Skeletal muscle tissue (tissue), 4 donors: ENCODE measurements around the gene ANKMY1. TPM values are rescaled to one million over a fixed set of nuclear protein-coding genes. Genes with fewer than 3 reads are reported as not detected.

Experiments used
- H3K27ac ChIP-seq: one replicate; pipeline ENCODE4 v1.7.0; 2013; ENCODE audit warnings: mild to moderate bottlenecking, low read depth, low read length, inconsistent platforms
- H3K27me3 ChIP-seq, 3 donors: one replicate each; pipeline ENCODE4 v1.7.0; 2013; ENCODE audit warnings: low read length in 3 of 3; ENCODE audit not compliant: control insufficient read depth in 3 of 3, insufficient read depth in 3 of 3
- H3K36me3 ChIP-seq, 3 donors: one replicate each; pipeline ENCODE4 v1.7.0; 2013; ENCODE audit warnings: low read length in 3 of 3; ENCODE audit not compliant: control insufficient read depth in 3 of 3, insufficient read depth in 3 of 3
- H3K4me1 ChIP-seq, 3 donors: one replicate each; pipeline ENCODE4 v1.7.0; 2013; ENCODE audit warnings: low read length in 3 of 3, mild to moderate bottlenecking in 3 of 3; ENCODE audit not compliant: control insufficient read depth in 3 of 3, insufficient read depth in 3 of 3
- H3K4me3 ChIP-seq, 3 donors: one replicate each; pipeline ENCODE4 v1.7.0; 2013; ENCODE audit warnings: low read length in 3 of 3
- H3K9ac ChIP-seq, 3 donors: one replicate each; pipeline ENCODE4 v1.7.0; 2013; ENCODE audit warnings: low read length in 3 of 3, mild to moderate bottlenecking in 3 of 3, moderate library complexity in 2 of 3, low read depth in 1 of 3
- H3K9me3 ChIP-seq, 3 donors: one replicate each; pipeline ENCODE4 v1.7.0; 2013; ENCODE audit warnings: low read length in 3 of 3; ENCODE audit not compliant: control insufficient read depth in 3 of 3
- total RNA-seq: library from RNA; depleted of rRNA; stranded (reverse); fragments of >200 nt; gene quantifications from one replicate; pipeline ENCODE4 v1.2.3, GENCODE V29; 2014
- donor health status: Osteomylitis.

Gene ANKMY1
- total RNA-seq, 1 donor from 2014 or later, result 5.2 TPM

DNA sequence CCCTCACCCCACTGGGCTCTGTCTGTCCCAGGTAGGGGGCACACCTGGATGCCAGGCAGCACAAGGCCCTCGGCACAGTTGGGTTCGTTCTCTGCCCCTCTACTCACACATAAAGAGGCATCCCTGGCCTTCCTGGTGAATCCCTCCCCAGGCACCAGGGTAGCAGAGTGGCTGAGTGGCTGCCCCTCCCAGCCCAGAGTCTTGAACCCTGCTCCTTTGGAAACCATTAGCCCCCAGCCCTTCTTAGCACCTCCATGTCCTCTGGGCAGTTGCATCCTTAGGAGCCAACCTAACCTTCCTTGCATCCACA, 120.3 kb downstream of the ANKMY1 start:
- Histone ChIP-seq H3K9me3 (no peaks in the 10 kb centered on the region), H3K36me3 (no peaks in the 10 kb centered on the region), H3K4me1 (peaks cover 54 to 72% (median 66%) of the 10 kb centered on the region in 3 donors), H3K9ac (peak overlapping the region; percentile 80 to 96 (median 81)), H3K27me3 (peaks cover 5 to 7% (median 7%) of the 10 kb centered on the region in 3 donors), H3K4me3 (peak overlapping the region; percentile 51 to 77 (median 76)), H3K27ac (peak overlapping the region; percentile 88)

DNA sequence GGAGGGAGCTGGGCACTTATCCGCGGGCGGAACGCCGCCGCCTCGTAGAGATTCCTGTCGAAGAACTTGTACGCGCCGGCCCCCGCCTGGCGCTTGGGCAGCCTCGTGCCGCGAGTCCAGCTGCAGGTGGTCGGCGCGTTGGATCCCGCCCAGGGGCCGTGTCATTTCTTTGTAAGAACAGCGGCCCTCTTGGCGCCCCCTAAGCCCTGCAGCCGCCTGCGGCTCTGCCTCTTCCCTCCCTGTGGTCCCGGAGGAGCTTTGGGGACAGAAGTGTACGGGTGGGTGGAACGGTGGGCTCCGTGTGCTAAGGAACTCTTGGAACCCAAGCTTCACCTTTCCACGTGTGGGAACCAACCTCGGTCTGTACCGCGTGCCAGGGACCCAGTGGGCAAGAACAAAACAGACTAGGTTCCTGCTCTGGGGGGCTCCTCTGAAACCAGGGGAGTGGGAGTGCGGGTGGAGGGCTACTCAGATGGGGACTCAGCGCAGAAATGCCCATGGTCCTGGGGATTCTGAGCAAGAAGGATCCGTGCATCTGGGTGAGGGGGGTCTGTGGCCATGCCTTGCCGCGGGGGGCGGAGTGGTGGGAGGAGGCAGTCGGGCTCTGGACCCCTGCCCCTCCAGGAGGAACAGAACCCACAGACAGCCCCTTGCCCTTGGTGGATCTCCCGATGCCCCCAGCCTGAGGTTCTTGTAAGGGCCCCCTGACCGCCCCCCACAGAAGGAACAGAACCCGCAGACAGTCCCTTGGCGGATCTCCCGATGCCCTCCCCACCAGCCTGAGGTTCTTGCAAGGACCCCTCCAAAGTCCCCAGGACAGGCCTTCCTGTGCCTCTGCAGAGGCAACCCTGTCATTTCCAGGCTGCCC, 120.9 kb downstream of the ANKMY1 start:
- Histone ChIP-seq H3K27ac (peak overlapping the region; percentile 88), H3K9ac (peak overlapping the region; percentile 80 to 96 (median 81)), H3K27me3 (peaks cover 5 to 7% (median 7%) of the 10 kb centered on the region in 3 donors), H3K4me3 (peak overlapping the region; percentile 51 to 77 (median 76)), H3K9me3 (no peaks in the 10 kb centered on the region), H3K36me3 (no peaks in the 10 kb centered on the region), H3K4me1 (peaks cover 49 to 66% (median 60%) of the 10 kb centered on the region in 3 donors)

DNA sequence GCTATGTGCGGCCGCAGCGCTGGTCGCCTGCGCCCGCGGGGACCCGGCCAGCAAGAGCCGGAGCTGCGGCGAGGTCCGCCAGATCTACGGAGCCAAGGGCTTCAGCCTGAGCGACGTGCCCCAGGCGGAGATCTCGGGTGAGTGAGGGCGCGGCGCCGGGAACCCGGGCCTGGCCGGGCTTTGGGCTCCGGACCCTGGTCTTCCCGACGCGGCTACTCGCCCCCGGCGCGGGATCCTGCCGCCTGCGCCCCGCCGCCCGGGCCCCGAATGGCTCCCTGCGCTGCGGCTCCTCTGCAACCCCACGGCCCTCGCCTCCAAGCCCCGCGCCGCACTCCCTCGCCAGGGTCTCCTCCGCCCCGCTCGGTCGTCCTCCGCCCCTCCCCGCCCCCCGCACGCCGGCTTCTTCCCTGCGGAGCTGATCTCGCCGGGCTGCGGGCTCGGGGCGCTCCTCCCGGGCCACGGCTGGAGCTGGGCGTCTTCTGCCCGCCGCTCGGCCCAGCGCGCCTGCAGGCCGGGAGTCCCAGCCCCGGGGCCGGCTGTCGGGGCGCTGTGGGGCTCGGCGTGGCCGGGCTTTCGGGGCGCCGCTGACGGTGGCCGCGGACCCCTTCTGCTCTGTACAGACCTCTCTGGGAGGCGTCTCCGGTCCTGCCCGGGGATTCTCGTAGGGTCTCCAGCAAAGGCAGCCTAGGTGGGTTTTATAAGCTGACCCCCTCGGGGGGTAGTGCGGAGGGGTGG, 121.7 kb downstream of the ANKMY1 start:
- peak overlapping the region; percentile 88 for H3K27ac ChIP-seq
- H3K4me1 ChIP-seq, result peaks cover 41 to 58% (median 52%) of the 10 kb centered on the region in 3 donors
- no peaks in the 10 kb centered on the region for H3K36me3 ChIP-seq
- peak overlapping the region; percentile 80 to 96 (median 81) for H3K9ac ChIP-seq
- H3K4me3 ChIP-seq, result peak overlapping the region; percentile 56 to 77 (median 76)
- H3K9me3 ChIP-seq, result no peaks in the 10 kb centered on the region
- peaks cover 5 to 7% (median 7%) of the 10 kb centered on the region in 3 donors for H3K27me3 ChIP-seq

- peak within 1 kb of the TSS; percentile 88 for H3K27ac ChIP-seq
- H3K9me3 ChIP-seq, result no peaks in the 10 kb centered on the region
- H3K36me3 ChIP-seq, result no peaks in the 10 kb centered on the region
- peaks cover 5 to 7% (median 7%) of the 10 kb centered on the region in 3 donors for H3K27me3 ChIP-seq
- H3K9ac ChIP-seq, result peak within 1 kb of the TSS; percentile 80 to 96 (median 81)
- peak within 1 kb of the TSS; percentile 56 to 77 (median 76) for H3K4me3 ChIP-seq
- H3K4me1 ChIP-seq, result peaks cover 36 to 52% (median 47%) of the 10 kb centered on the region in 3 donors
Measured at GRCh38 chr2:240435457-240435947, 122.3 kb downstream of the ANKMY1 start, which contains the start of gene GPC1. TSS of gene GPC1 (plus strand) at chr2:240435663. CDS start at chr2:240435919, 256 bp downstream.

DNA sequence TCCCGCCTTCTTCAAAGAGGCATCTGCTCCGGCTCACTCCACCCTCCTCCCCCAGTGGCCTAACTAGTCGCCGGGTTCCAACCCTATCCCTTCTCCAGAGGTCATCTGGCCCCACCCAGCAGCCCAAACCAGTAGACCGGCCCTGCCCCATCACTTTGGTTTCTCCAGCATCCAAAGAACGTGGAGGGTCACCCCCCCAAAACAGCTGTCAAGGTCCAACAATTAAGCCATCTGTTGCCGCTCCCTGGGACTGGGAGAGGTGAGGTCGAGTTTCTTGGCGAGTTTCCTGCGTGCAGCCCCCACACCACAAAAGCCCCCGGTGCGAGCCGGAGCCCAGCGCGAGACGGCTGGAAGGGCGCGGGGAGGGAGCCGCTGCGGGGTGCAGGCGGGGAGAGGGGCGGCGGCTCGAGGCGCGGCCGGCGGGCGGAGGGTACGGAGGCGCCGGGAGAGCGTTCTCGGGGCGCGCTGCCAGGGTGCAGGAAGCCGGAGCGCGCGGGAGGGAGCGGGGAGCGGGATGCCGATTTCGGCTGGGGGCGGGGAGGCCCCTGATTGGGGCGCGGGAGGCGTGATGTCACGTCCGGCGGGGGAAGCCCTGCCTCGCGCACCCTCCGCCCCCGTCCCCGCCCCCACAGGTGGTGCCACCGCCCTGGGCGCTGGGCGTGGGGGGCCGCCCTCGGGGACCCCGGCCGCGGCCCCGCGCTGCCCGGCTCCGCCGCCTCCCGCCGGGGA, 122.9 kb downstream of the ANKMY1 start:
- Histone ChIP-seq H3K27ac (peak overlapping the region; percentile 74), H3K4me1 (peaks cover 36 to 46% (median 43%) of the 10 kb centered on the region in 3 donors), H3K27me3 (peaks cover 5 to 7% (median 7%) of the 10 kb centered on the region in 3 donors), H3K9me3 (no peaks in the 10 kb centered on the region), H3K9ac (peak overlapping the region in 2 of 3 donors; percentile 53 to 74), H3K36me3 (no peaks in the 10 kb centered on the region), H3K4me3 (peak overlapping the region; percentile 54 to 65 (median 65))

GRCh38 chr2:240433973-240434727, 123.6 kb downstream of the ANKMY1 start:
- Histone ChIP-seq H3K27ac (peak overlapping the region; percentile 74), H3K4me1 (peaks cover 30 to 39% (median 36%) of the 10 kb centered on the region in 3 donors), H3K36me3 (no peaks in the 10 kb centered on the region), H3K9ac (peak overlapping the region in 2 of 3 donors; percentile 53 to 74), H3K4me3 (peak overlapping the region; percentile 54 to 65 (median 65)), H3K9me3 (no peaks in the 10 kb centered on the region), H3K27me3 (peaks cover 5 to 7% (median 7%) of the 10 kb centered on the region in 3 donors)

- H3K9ac ChIP-seq, result no peak overlapping the region
- H3K9me3 ChIP-seq, result no peaks in the 10 kb centered on the region
- H3K4me3 ChIP-seq, result no peak overlapping the region
- peaks cover 5 to 7% (median 7%) of the 10 kb centered on the region in 3 donors for H3K27me3 ChIP-seq
- no peaks in the 10 kb centered on the region for H3K36me3 ChIP-seq
- H3K4me1 ChIP-seq, result peaks cover 20 to 29% (median 26%) of the 10 kb centered on the region in 3 donors
- no peak overlapping the region for H3K27ac ChIP-seq
Measured at GRCh38 chr2:240432820-240433801, 124.7 kb downstream of the ANKMY1 start.

DNA sequence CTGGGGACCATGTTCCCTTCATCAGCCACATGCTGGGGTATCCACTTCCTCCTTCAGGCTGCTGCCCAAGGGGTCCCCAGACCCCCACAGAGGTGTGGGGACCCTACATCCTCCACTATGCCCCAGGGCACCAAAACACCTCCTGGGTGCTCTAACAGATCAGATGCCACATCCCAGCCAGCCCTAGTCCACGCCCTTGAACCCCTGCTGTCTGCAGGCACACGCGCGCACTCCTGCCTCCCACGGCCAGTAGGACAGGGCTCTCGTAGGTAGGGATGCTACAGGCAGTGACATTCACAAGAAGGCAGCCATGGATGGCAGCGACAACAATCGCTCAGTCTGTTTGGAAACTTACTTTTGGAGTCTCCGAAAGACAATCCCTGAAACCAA, 125.4 kb downstream of the ANKMY1 start:
- Histone ChIP-seq H3K4me1 (peaks cover 13 to 22% (median 19%) of the 10 kb centered on the region in 3 donors), H3K4me3 (no peak overlapping the region), H3K27me3 (peaks cover under 1 to 2% (median 1%) of the 10 kb centered on the region in 3 donors), H3K9me3 (no peaks in the 10 kb centered on the region), H3K9ac (no peak overlapping the region), H3K36me3 (no peaks in the 10 kb centered on the region), H3K27ac (no peak overlapping the region)
